ENCODE data around the gene RBM44.

DNA sequence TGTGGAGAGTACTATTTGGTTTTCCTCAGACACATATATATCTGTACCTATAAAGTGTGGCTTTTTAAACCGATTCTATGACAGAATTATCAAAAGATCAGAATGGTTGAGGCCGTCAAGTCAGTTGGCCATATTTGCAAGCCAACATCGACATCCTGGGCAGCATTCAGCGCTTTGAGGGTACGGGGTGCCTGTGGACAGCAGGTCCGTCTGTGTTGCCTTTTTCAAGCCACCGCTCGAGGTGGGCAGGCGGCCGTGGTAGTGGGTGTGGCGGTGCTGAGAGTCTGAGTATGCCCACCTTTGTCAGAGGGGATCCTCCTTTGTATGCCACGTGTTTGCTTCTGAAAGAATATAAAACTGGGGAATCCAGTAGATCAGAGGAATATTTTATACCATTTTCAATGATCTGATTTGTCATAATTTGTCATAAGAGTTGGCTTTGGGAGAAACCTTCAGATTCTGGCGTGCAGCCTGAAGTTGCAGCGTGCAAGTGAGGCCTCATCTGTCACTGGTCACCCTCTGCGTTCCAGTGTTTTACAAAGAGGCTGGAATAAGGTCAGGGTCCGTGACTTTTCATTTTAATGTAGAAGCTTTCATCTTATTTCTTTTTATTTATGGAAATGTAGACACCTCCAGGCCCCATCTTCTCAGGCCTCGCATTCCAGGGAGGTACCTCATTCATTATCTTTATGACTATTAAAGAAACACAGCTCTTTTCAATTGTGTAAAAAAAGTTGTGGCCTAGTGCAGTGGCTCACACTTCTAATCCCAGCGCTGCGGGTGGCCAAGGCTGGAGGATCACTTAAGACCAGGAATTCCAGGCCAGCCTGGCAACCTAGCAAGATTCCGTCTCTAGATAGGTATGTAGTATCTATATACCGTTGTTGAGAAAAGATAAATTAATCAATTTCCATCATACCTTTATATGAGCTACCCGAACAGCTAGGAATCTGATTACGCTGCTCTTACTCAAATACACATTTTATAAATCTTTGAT is 37.8 kb upstream of the RBM44 start:
- no peak for TF ChIP-seq GATA3 (IDR thresholded peaks at IDR 0.05; ENCODE audit: low read depth, low read length)
- TF ChIP-seq GATA2 (IDR thresholded peaks at IDR 0.05; ENCODE audit: low read depth, low read length) = no peak

Data from SH-SY5Y (cell line).